Measurements from ENCODE around the gene AOPEP.

AOPEP gene

GRCh38 chr9:94745806-94746540 is 19.5 kb downstream of the AOPEP start:
- no peak overlapping the region for H3K9ac ChIP-seq (ENCODE audit: low read depth, low read length, poor library complexity, severe bottlenecking)
- H3K4me1 ChIP-seq (ENCODE audit: insufficient read depth, low read length, poor library complexity, severe bottlenecking): no peaks in the 10 kb centered on the region
- no peaks in the 10 kb centered on the region for H4K20me1 ChIP-seq (ENCODE audit: insufficient read depth, low read length, poor library complexity, severe bottlenecking)
- H3F3A ChIP-seq (ENCODE audit: low read depth): no peaks in the 10 kb centered on the region
- H3K36me3 ChIP-seq (ENCODE audit: insufficient read depth, low read length): peaks cover 5% of the 10 kb centered on the region
- no peak overlapping the region for H2AFZ ChIP-seq (ENCODE audit: low read length)
- TF ChIP-seq EZH2phosphoT487 (IDR thresholded peaks at IDR 0.05; ENCODE audit: borderline replicate concordance) (no peak), CTCF (conservative IDR thresholded peaks at IDR 0.05; ENCODE audit: low read length) (no peak)
- H3K4me3 ChIP-seq (ENCODE audit: low read length, poor library complexity, severe bottlenecking): no peak overlapping the region
- H3K4me2 ChIP-seq (ENCODE audit: low read depth, low read length, poor library complexity, severe bottlenecking): no peak overlapping the region
- H3K9me3 ChIP-seq (ENCODE audit: insufficient read depth, low read depth, low read length): peaks cover 15% of the 10 kb centered on the region
- no peaks in the 10 kb centered on the region for H3K27me3 ChIP-seq (ENCODE audit: insufficient read depth, low read length, poor library complexity, severe bottlenecking)
- no peaks in the 10 kb centered on the region for H3K9me2 ChIP-seq (replicated peaks; ENCODE audit: low read depth, low read length)
- no peaks in the 10 kb centered on the region for H3K79me2 ChIP-seq (ENCODE audit: insufficient read depth, low read length)

GRCh38 chr9:94746541-94747370 is 20.3 kb downstream of the AOPEP start:
- no peak overlapping the region for H2AFZ ChIP-seq (ENCODE audit: low read length)
- no peaks in the 10 kb centered on the region for H3K27me3 ChIP-seq (ENCODE audit: insufficient read depth, low read length, poor library complexity, severe bottlenecking)
- no peaks in the 10 kb centered on the region for H3K4me1 ChIP-seq (ENCODE audit: insufficient read depth, low read length, poor library complexity, severe bottlenecking)
- no peak for TF ChIP-seq CTCF (conservative IDR thresholded peaks at IDR 0.05; ENCODE audit: low read length)
- no peak overlapping the region for H3K4me2 ChIP-seq (ENCODE audit: low read depth, low read length, poor library complexity, severe bottlenecking)
- no peaks in the 10 kb centered on the region for H4K20me1 ChIP-seq (ENCODE audit: insufficient read depth, low read length, poor library complexity, severe bottlenecking)
- peaks cover 15% of the 10 kb centered on the region for H3K9me3 ChIP-seq (ENCODE audit: insufficient read depth, low read depth, low read length)
- H3K9me2 ChIP-seq (replicated peaks; ENCODE audit: low read depth, low read length): no peaks in the 10 kb centered on the region
- H3K9ac ChIP-seq (ENCODE audit: low read depth, low read length, poor library complexity, severe bottlenecking): no peak overlapping the region
- no peaks in the 10 kb centered on the region for H3K79me2 ChIP-seq (ENCODE audit: insufficient read depth, low read length)
- no peak overlapping the region for H3K4me3 ChIP-seq (ENCODE audit: low read length, poor library complexity, severe bottlenecking)
- peaks cover 5% of the 10 kb centered on the region for H3K36me3 ChIP-seq (ENCODE audit: insufficient read depth, low read length)
- H3F3A ChIP-seq (ENCODE audit: low read depth): no peaks in the 10 kb centered on the region

GRCh38 chr9:94754976-94755475 is 28.5 kb downstream of the AOPEP start:
- no peaks in the 10 kb centered on the region for H3K9me2 ChIP-seq (replicated peaks; ENCODE audit: low read depth, low read length)
- H3K9me3 ChIP-seq (ENCODE audit: insufficient read depth, low read depth, low read length): peaks cover 1% of the 10 kb centered on the region; the same call in 1 of the 2 replicates
- H3K4me2 ChIP-seq (ENCODE audit: low read depth, low read length, poor library complexity, severe bottlenecking): no peak overlapping the region
- no peaks in the 10 kb centered on the region for H3K4me1 ChIP-seq (ENCODE audit: insufficient read depth, low read length, poor library complexity, severe bottlenecking)
- H3K27me3 ChIP-seq (ENCODE audit: insufficient read depth, low read length, poor library complexity, severe bottlenecking): no peaks in the 10 kb centered on the region
- no peak overlapping the region for H3K4me3 ChIP-seq (ENCODE audit: low read length, poor library complexity, severe bottlenecking)
- H3K36me3 ChIP-seq (ENCODE audit: insufficient read depth, low read length): peaks cover 2% of the 10 kb centered on the region; the same call in 1 of the 2 replicates
- TF ChIP-seq EZH2phosphoT487 (IDR thresholded peaks at IDR 0.05; ENCODE audit: borderline replicate concordance): no peak
- TF ChIP-seq CTCF (conservative IDR thresholded peaks at IDR 0.05; ENCODE audit: low read length): no peak
- no peaks in the 10 kb centered on the region for H3K79me2 ChIP-seq (ENCODE audit: insufficient read depth, low read length)
- H3K9ac ChIP-seq (ENCODE audit: low read depth, low read length, poor library complexity, severe bottlenecking): no peak overlapping the region
- H3F3A ChIP-seq (ENCODE audit: low read depth): no peaks in the 10 kb centered on the region
- H4K20me1 ChIP-seq (ENCODE audit: insufficient read depth, low read length, poor library complexity, severe bottlenecking): no peaks in the 10 kb centered on the region
- H2AFZ ChIP-seq (ENCODE audit: low read length): no peak overlapping the region
